Stimulated activated CD8-positive, alpha-beta memory T cell treated with anti-CD3 and anti-CD28 coated beads, Interleukin-15, amount 100 ng/mL, for 1 hour (primary cell): ENCODE results near the gene OTOP3.
"Not testable (repeated sequence)": the region's sequence is repeated elsewhere in the genome, so short reads cannot be mapped to it uniquely, and the experiment has no call there.

Experiments used
- DNase-seq: peaks from one replicate; pipeline ENCODE4 v3.0.0-alpha.2; 2020; ENCODE audit warnings: low read depth

The OTOP3 gene

DNA sequence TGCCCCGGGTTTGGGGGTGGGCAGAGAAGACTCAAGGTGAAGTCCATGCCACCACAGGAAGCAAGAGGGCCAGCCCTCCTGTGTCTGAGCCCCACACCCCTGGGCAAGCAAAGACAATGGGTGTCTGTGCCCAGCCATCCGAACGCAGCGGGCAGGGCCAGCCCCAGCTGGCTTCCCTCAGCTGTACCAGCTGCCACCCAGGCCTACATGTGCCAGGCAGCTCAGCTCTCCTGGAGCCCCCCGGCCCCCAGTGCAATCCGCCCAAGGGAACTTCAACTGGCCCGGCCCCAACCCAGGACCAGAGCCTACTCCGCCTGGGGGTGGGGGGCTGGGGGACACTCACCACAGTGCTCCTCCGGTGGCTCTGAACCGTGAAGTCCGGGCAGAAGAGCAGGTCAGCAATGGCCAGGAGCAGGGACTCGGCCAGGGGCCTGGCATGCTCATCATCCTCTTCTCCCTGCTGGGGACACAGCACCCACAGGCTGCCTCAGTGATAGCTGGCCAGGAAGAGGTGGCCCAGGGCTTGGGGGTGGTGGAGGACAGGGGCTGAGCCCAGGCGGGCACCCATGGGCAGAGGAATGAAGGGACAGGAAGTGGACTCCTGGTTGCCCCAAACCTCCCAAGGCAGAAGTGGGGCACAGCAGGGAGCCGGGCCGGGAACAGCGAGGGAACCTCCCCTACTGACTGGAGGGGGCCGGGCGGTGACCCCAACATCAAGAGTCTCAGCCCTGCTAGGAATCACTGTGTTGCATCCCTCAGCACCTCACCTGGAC is 27.1 kb downstream of the OTOP3 start:
- no peak for DNase-seq

- no peak for DNase-seq
Measured at GRCh38 chr17:74963656-74964055, 28.0 kb downstream of the OTOP3 start.

DNA sequence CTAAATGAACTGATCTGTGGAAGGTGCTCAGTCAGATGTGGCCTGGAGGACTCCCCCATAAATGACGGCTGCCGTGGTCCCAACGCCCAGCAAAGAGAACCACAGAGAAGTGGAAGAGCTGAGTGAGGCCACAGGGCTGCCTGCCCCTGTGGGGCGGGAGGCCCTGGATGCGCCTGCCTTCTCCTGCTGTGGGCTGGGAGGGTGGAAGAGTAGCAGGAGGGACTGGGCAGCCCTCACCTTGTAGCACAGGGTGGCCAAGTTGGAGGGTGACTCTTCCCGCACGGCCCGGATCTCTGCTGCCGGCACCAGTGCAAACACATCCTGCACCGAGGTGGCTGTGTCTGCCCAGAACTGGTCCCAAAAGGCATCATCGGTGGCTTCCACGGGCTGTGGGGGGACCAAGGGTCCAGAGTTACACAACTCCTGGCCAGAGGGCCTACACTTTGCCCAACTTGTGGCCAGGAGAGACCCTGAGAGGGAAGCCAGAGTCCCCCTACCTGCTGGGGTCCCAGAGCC is 28.6 kb downstream of the OTOP3 start:
- no peak for DNase-seq

DNA sequence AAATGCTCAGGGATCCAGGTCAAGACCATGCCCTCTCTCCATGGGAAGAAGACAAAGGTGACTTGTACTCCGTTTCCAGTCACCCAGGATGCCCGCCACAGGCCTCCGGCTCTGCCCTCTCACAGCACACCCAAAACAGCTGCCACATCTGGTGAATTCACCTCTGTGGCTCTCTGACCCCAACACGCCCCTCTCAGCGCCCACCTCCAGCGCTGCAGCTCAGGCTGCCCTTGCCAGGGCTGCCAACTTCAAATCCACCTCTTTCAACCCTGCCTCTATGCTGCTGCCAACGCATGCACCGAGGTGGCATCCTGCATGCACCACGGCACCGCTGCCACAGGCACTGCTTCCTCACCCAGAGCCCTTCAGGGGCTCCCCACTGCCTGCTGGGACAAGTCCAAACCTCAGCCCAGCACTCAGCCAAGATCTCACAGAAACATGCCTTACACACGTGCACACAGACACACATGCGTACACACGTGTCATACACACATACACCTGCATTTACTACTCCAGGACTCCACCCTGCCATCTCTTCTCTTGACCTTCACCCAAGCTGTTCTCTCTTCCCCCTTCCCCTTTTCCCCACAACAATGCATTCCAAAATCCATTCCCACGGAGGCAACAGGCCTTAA is 29.4 kb downstream of the OTOP3 start:
- DNase-seq, result no peak

DNA sequence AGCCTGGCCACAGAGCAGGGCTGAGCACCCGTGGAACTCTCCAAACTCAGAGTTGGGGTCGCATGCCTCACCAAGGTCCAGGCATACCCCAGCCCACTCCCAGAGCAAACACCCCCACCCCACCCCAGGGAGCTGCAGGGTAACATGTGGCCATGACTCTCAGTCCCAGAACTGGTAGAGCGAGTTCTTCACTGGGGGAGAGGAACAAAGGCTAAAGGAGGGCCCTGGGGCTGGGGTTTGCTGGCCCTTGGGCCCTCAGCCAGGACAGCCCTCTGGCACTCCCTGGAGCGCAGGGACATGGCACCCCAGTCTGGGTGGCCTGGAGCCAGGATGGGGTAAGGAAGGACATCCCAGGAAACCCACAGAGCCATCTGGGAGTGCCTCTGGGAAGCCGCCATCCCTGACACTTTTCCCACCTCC is 32.7 kb downstream of the OTOP3 start:
- DNase-seq, result no peak

GRCh38 chr17:74969501-74969900 is 33.8 kb downstream of the OTOP3 start:
- not testable (repeated sequence) for DNase-seq

DNA sequence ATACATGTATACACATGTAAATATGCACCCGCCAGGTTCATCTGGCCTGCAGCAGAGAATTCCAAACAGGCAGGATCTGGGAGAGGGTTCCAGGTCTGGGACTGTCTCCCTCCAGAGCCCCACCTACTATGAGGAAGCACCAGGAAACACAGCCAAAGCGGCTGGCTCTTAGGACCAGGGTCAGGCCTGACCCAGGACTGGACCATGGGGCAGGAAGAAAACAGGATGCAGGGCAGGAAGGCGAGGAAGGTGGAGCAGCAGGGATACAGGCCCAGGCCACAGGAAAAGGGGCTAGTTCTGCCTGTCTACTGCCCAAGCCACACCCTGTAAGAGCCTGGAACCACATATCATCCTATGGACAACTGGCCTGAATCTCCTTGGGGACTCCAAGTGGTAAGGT is 34.7 kb downstream of the OTOP3 start:
- no peak for DNase-seq

- DNase-seq, result no peak
Measured at GRCh38 chr17:74971069-74971841, 35.6 kb downstream of the OTOP3 start.

GRCh38 chr17:74971842-74972106 is 36.1 kb downstream of the OTOP3 start:
- DNase-seq, result no peak

- DNase-seq, result peak; percentile 69
Measured at GRCh38 chr17:74972107-74972972, 36.6 kb downstream of the OTOP3 start, which contains the start of gene HID1. HID1 (minus strand) TSS chr17:74972759; CDS start chr17:74972656, 103 bp downstream.

DNA sequence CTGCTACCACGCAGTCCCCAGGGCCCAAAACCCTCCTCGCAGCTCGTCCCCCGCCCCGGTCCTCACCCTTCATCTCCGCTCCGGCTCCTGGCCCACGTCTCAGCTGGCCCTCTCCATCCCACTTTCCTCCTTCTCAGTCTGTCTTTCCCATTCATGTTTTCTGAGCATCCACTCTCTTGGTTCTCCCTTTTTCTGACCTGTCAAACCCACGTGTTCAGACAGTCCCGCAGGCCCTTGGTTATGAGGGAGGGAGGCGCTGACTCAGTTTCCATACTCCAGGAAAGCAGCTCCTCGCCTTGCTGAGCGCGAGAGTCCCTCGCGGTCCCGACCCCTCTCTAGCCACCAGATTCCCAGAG is 37.3 kb downstream of the OTOP3 start:
- no peak for DNase-seq

GRCh38 chr17:74975943-74976342 is 40.2 kb downstream of the OTOP3 start:
- no peak for DNase-seq

DNA sequence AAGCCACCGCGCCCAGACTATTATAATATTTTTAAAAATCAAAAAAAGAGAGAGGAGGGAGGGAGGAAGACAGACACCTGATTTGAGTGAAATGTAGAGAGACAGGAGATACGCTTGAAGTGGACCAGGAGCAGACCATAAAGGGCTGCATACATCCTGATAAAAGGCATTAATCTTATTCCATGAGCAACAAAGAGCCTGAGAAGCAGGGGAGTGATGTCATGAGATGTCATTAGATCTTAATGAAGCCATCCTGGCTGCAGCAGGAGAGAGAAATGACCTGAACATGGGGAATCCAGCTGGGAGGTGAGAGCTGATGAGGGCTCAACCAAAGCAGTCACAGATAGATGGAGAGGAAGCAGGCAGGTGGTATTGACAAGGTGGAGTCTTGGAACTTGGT is 42.1 kb downstream of the OTOP3 start:
- DNase-seq, result no peak

DNA sequence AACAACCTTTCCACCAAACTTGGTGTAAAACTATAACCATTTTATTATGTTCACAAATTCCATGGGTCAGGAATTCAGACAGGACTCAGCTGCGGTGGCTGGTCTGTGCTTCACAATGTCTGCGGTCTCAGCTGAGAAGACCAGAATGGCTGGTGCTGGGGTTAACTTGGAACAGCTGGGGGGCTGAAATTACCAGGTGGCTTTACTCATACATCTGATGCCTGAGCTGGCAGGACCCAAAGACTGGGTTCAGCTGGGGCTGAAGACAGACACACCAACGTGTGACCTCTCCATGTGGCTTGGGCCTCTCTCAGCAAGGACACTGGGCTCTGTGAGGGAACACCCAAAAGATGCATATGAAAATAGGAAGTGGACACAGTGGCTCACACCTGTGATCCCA is 42.5 kb downstream of the OTOP3 start:
- no peak for DNase-seq

DNA sequence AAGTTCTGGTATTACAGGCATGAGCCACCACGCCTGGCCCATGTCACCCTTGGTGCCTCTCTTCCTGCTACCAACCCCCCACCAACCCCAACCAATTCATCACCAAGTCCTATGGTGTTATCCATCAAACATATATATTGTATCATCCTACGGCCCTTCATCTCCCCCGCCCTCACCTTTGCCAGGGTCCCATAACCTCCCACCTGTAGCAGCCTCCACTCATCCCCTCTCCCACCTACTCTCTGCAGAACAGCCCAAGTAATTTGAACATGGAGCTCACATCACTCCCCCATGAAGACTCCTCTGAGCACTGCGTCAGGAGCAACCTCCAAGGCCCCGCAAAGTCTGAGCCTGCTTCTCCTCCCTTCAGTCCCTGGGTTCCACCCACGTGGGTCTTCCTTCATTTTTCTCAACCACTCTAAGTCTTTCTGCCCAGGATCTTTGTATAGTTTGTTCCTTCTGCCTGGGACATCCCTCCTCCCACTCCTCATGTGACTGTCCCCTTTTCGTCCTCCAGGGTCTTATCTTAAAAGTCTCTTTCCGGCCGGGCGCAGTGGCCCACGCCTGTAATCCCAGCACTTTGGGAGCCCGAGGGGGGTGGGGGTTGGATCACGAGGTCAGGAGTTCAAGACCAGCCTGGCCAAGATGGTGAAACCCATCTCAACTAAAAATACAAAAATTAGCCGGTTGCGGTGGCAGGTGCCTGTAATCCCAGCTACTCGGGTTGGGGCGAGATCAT is 43.9 kb downstream of the OTOP3 start:
- no peak for DNase-seq

- DNase-seq, result no peak
Measured at GRCh38 chr17:74981318-74981978, 45.8 kb downstream of the OTOP3 start.

GRCh38 chr17:74981979-74982662 is 46.4 kb downstream of the OTOP3 start:
- DNase-seq, result peak; percentile 44

GRCh38 chr17:74982663-74983313 is 47.1 kb downstream of the OTOP3 start:
- not testable (repeated sequence) for DNase-seq

GRCh38 chr17:74986206-74986576 is 50.5 kb downstream of the OTOP3 start:
- no peak for DNase-seq
